Activated CD8-positive, alpha-beta memory T cell treated with anti-CD3 and anti-CD28 coated beads, Interleukin-2, amount 50 U/mL, for 24 hours (primary cell): ENCODE measurements around the gene RPS17.
"Not testable (repeated sequence)": the region's sequence is repeated elsewhere in the genome, so short reads cannot be mapped to it uniquely, and the experiment has no call there.

Experiments used
- DNase-seq: peaks from one replicate; pipeline ENCODE4 v3.0.0-alpha.2; 2020; ENCODE audit errors: extremely low read depth

The RPS17 gene

DNA sequence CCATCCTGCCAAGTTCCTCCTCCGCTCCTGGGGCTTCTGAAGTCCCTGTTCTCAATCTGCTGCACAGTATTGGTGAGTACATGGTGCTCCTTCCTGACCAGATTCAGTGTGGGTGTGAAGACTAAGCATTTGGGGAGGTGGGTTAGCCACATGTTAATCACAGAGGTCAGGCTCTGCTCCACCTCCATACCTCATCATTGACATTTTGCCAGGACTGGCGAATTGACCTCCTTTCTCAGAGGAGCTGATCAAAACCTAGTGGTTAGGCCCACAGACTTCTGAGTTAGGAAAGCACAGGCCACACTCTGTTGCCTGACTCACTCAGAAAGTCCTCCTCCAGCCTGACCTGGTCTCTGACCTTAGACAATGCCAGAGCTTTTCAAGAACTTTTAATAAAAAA is 8.4 kb upstream of the RPS17 start:
- DNase-seq: no peak

DNA sequence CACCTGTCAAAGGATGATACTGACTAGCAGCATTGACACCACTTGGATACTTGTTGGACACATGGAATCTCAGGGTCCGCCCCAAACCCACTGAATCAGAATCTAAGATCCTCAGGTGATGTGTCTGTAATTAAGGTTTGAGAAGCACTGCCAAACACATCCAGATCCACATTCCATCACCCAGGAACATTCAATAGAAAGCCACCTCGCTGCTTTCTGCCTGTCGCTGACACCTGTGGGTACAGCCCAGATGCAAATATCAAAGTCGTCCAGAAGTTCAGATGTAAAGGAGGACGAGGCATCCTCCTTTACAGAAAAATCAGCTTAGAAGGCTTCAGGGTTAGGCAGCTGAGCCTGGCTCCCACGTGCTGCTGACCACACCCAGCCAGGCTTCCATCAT is 5.2 kb upstream of the RPS17 start:
- no peak for DNase-seq

DNA sequence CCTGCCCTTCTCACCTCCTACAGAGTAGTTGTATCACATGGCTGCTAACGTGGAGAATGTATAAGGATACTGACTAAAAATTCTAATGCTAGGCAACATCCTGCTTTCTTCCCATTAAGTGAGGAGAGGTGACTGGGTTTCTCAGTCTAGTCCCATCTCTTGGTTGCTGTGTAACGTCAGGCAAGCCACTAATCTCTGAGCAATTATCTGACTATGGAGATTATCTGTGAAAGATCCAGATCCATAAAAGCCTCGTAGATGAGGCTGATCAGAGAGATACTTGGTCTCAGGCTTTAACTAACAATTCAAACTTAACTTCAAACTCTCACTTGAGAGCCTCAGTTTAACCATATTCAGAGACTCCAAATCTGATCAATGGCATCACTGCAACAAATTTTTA is 4.7 kb upstream of the RPS17 start:
- no peak for DNase-seq

DNA sequence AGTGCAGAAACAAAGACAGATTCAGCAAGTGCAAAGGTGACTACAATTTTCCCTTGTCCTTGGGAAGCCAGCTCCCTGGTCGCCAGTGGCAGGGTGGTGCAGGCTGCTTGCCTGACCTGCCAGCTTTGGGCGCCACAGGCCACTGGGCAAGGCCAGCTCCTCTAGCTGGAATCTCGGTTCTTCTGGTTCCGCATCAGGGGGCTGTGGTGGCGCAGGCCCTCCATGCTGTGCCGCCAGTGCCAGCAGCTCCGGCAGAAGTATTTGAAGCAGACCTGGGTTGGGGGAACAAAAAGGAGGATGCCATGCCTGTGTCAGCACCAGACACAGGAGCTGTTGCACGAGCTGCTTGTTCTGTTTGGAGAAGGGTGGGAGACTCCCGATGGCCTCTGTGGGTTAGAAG is 4.2 kb upstream of the RPS17 start:
- DNase-seq: no peak

DNA sequence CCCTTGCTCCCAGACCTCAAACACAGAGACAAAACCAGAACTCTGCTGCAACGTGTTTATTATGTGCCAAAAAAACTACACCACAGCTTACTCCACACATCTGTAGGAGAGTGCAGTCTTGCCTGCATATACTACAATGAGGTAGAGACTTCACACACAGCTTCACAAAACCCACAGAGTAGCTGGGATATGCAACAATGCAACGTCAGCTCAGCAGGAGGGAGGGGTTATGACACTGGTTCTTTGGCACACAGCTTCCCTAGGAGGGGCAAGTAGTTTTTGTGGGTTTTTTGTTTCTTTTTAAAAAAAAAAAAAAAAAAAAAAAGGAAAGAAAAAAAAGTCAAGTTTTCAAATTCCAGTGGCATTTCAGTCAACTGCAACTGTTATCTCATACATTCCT is 2.9 kb upstream of the RPS17 start:
- DNase-seq: no peak

DNA sequence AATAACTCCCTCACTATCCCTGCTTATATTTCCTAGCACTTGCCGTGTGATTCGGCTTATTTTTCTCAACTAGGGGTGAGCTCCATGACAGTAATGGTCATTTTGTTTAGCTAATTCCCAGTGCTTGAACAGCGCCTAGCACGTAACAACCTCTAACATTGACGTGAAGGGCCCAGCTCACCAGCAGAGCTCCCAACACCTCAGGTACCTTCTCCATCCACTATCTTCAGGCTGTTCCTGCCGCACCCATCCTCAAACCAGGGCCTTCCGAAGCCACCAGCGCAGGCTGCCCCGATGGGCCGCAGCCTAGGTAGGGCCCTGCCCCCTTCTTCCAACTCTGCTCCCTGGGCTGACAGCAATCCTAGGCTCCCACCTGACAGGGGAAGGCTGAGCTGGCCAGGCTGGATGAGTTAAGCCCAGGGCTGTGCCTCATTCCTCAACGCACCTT is 751 bp upstream of the RPS17 start:
- DNase-seq: no peak

DNA sequence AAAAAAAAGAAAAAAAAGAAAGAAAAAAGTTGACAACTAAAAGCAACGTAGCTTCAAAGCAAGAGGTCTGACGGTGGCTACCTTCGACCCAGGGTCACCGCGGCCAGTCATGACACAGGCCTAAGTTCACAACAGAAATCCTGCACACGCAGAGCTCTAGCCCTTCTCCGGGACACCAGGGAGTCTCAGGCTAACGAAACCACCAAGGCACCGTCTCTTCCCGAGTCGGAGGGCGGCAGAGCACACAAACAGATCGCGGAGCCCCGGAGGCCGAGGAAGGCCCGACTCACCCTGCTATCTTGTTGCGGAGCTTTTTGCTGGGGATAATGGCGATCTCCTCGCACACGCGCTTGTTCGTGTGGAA is 584 bp downstream of the RPS17 start:
- no peak for DNase-seq

DNA sequence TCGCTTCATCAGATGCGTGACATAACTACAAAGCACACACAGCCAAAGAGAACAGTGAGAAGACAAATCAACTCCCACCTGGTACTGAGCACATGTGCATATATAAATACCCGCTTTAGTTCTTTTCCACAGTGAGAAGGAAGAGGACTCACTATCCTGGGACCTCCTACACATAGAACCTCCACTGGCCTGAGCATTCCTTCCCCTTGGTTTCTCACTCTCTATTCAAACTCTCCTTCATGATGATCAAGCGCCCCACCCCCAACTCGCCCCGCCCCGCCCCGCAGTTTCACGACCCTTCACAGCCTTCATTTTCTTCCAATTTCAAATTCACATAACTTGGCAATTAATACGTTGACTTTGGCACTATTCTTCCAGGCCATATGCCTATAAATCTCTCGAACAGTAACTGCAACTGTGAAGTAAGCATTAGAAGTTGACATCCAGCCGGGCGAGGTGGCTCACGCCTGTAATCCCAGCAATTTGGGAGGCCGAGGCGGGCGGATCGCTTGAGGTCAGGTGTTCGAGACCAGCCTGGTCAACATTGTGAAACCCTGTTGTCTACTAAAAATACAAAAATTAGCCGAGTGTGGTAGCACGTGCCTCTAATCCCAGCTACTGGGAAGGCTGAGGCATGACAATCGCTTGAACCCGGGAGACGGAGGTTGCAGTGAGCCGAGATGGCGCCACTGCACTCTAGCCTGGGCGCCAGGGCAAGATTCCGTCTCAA is 1.1 kb downstream of the RPS17 start:
- DNase-seq: no peak

DNA sequence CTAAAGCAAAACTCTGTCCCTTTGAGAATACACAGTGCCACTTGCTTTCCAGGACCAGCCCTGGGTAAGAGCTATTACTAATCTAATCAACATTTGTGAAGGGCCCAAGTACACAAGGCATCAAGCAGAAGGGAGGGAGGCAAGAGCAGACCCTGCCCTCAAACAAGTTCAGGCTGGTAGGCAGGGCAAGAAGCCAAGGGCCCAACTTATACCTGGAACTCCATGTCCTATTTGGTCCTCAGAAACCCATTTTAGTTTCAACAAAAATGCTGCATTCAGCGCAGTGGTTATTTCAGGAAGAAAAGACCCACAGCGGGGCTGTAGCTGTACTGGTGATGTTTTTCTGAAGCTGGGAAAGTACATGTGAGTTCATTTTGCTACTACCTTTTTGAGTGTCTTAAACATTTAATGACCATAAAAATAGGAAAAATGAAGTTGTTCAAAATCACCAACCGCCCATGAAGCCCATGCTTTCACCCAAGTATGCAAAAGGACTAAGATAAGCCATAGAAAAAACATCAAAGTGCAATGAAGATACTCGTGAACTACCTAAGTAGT is 2.8 kb downstream of the RPS17 start:
- DNase-seq: no peak

DNA sequence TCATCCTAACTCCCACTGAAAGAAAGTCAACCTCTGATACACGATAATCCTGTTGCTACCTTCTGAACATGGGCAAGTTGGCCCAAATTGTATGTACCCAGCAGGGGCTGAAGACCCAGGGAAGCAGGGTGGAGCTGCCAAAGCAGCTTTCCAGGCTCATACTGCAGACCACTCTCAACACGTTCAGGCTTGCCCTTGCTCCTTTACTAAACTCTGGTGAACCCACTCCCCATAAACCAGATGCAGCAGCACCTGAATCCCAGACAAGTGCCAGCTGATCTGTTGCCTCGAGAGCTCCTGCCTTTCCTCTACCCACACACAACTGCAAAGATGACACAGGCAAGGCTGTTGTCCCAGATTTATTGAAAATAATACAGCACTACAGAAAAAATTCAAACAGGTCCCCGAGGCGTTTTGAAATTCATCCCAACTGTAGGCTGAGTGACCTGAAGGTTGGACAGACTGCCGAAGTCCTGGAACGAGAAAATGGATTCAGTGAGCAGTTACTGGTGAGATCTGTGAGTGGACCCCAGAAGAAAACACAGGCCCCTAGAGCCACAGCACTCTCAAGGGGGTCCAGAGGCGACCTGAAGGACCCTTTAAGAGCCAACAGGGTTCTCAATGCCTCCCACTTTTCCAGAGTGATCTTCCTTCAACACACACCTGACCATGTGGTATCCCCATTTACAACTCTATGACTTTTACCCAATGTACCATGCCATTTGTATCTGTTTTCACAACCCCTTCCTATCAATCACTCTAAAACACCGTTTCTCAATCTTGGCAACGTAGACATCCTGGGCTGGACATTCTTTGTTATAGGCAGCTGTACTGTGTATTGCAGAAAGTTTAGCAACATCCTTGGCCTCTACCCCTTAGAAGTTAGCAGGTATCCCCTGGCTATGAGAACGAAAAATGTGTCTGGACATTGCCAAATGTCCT is 3.6 kb downstream of the RPS17 start:
- no peak for DNase-seq

DNA sequence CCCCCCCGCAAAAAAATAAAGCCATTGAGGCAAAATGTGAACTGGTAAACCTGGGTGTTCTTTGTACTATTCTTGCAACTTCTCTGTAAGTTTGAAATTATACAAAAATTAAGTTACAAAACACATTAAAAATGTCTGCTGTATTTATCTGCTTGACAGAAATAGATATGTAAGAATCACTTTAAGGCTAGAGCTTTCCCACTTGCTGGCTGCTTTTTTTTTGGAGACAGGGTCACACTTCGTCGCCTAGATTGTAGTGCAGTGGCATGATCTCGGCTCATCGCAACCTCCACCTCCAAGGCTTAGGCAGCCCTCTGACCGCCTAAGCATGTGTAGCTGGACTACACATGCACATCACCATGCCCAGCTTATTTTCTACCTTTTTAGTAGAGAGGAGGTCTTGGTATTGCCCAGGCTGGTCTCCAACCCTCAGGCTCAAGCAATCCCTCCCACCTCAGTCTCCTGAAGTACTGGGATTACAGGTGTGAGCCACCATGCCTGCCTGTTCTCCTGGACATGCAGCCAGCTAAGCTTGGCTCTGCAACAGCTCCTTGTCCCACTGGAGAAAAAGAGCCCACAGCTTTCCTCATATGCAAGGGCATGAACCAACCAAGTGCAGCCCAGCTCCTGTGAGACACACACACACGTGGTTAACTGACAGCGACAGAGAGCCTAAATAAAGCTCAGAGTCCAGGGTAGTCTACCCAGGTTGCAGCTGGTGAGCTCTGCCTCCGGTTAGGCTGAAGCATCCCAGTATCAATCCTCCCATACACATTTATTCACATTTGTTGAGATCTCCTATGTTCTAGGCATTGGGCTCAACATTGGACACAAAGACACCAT is 4.5 kb downstream of the RPS17 start:
- DNase-seq: no peak

DNA sequence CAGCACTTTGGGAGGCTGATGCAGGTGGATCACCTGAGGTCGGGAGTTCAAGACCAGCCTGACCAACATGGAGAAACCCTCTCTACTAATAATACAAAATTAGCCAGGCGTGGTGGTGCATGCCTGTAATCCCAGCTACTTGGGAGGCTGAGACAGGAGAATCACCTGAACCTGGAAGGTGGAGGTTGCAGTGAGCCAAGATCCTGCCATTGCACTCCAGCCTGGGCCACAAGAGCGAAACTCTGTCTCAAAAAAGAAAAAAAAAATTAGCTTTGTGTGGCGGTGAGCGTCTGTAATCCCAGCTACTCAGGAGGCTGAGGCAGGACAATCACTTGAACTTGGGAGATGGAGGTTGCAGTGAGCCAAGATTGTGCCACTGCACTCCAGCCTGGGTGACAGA is 5.1 kb downstream of the RPS17 start:
- not testable (repeated sequence) for DNase-seq

DNA sequence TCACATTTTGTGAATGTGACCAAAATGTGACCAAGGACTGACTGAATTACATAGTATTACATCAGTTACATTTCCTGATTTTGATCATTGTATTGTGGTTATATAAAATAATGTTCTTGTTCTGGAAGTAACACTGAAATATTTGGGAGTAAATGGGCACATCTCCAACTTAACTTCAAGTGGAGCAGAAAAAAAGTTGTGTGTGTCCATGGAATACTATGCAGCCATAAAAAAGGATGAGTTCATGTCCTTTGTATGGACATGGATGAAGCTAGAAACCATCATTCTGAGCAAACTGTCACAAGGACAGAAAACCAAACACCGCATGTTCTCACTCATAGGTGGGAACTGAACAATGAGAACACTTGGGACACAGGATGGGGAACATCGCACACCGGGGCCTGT is 5.8 kb downstream of the RPS17 start:
- DNase-seq: not testable (repeated sequence)

DNA sequence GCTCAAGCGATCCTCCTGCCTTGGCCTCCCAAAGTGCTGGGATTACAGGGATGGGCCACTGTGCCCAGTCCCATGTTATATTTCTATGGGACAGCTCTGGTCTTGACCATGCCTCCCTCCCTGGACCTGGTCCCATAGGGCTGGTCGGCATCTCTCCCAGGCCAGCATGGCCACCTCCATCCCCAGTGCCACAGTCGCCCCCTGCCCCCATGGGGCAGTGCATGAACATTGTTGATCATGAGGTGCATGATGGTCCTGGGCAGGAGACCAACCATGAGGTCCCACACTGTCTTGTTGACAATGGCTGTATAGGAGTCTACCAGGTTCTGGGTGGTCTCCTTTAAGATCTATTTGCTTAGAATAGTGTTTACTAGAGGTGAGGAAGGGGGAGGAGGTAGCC is 6.5 kb downstream of the RPS17 start:
- no peak for DNase-seq

DNA sequence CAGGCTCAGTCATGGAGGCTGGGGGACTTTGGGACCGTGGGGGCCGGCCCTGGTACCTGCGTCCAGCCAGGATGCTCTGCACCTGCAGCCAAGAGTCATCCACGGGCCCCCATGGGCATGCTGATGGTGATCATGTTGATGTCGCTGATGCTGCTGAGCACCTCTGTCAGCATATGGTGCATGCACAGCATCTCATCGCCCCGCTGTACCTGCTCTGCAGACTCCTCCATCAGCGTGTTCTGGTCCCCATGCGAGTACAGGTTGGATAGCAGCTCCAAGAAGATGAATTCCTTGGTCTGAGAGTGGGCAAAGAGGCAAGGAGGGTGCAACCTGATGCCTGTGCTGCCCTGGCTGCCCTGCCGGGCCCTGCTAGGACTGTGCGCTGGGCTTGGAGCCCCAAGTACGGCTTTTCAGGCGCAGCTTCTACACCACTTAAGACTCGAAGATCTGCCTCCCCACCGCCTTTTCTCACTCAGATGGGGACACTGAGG is 7.2 kb downstream of the RPS17 start:
- no peak for DNase-seq

DNA sequence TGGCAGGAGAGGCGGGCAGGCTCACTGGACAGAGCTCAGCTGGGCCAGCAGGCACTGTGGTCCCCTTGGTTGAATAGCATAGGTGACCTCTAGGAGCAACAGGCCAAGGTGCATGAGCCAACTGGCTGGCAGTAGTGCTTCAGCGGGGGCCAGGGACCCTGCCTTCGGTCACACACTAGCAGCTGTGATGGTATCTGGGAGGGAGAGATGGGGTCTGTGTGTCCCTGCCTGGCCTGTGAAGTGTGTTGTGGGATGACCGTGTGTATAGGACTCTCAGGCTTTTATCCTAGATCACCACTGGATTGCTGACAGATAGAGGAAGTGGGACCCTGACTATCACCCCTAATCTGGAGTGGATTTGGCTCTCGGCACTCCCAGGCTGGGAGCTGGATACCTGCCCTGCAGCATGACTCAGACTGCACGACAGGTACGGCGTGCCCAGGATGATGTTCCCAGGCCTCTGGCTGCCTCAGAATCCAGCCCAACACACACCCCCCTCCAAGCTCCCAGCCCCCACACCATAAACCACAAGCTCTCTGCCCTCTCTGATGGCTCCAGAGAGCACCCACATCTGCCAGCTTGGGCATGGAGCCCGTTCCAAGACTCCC is 7.8 kb downstream of the RPS17 start:
- DNase-seq: no peak

DNA sequence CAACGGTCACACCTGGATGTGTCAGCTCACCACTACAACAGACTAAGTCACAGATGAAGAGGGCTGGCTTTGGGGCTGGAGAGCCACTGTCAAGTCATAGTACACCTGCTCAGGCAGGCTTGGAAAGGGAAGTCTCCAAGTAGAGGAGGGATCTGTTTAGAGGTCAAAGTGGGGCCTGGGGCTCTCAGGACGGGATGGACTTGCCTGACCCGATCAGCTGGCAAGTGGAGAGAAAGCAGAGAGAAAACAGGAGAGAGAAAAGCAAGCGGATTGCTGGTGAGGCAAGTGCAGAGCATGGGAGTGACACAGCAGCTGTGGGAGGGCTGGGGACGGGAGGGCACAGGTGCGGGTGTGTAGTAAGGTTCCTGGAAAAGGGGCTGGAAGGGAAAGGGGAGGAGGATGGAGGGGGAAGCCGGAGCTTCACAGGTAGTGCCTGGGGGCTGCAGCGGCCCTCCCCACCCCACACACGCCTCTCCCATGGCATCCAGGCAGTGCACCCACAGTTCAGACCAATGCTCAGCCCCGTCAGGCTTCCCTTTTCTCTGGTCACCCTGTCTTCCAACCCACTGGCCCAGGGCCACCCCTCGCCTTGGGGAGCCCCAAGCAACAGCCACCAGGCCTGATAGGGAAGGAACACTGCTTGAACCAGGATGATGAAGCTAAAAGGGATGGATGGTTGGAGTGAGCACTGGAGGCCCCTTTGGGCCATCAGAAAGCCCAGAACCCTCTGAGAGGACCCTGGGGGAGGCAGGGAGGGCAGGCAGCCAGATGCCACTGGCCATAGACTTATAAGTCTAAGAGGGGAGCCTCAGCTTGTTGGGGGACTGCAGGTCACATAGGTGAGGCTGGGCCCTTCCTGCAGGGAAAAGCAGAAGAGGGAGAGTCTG is 8.5 kb downstream of the RPS17 start:
- no peak for DNase-seq

DNA sequence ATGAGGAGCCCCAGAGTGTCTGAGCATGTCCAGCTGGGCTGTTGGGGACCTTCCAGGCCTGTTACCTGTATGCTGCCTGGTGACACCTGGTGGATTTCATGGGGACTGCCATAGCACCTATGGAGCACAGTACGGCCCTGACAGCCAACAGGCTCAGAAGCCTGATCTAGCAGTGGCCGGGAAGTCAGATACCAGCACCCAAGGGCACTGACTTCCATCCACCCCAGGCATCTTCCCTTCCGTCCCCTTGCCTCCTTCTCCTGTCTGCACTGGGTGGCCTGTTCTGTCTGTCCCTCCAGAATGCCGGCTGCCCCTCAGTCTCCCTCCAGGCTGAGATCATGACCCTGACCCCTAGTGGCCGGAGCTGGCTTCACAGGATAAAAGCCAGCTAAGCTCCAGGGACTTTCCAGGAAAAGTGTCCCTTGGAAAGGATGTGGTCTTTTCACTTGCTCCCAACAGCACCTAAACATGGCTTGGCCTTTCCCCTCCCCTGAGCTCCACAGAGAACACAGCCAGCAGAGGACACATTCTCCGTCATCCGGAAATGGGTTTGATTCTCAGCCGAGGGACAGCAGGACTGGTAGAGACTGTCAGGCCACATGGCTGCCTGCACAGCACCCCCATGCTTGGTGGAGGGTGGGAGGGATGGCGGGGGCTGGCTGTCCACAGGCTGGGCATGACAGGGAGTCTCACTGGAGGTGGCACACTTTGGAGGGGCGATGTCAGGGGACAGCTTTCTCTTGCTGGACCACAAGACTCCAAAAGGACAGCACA is 9.5 kb downstream of the RPS17 start:
- DNase-seq: no peak

DNA sequence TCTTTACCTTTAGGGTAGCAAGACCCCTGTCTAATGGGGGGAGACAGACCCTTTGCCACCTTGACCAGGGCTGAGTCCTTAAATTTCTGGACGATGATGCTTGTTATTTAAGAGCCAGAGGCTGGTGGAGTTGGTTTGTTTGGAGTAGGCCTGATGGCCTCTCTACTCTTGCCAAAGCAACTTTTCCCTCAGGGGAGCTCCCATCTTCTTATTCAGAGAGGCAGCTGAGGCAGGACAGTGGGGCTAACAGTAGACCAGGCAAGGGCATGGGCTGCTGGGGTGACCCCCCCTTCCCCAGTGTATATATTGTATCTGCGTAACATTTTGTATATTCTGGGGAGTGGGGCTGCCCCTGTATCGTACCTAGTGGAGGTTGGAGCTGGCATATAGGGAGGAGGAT is 10.3 kb downstream of the RPS17 start:
- DNase-seq: no peak

DNA sequence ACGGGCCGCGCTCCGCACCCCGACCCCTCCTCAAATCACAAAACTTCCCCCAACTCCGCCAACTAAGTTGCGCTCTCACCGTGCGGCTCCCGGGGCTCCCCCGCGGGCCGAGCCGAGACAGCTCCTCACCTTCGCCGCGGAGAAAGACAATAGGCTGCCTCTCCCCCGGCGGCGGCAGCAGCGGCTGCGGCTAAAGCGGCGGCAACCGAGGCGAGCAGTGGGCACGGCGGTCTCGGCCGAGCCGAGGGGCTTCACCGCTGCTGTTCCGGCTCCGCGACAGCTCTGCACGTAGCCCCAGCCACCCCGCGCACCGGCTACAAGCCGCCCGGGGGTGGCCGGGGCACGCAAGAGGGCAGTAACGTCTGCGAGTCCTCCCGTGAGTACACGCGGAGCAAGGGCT is 26.7 kb downstream of the RPS17 start:
- DNase-seq: not testable (repeated sequence)
